Pancreas (tissue), 10 donors: Measurements from ENCODE around the gene AGBL4. TPM values are rescaled to one million over a fixed set of nuclear protein-coding genes. Genes with fewer than 3 reads are reported as not detected.

Source experiments
- ATAC-seq, 4 donors: fragments of 200-7000 bp; cut with Tn5 transposase; one replicate each; pipeline versions ENCODE4 v1.8.0 to v1.9.1; 2020; ENCODE audit warnings: mild to moderate bottlenecking in 4 of 4, moderate library complexity in 4 of 4
- DNase-seq, 6 donors: peaks; one replicate each; pipeline ENCODE4 v3.0.0-alpha.2; 2020
- FAIRE-seq: peaks from 2 replicates; lab custom pipeline; 2012; peaks lifted over from hg19 to GRCh38; lab: Jason Lieb, UNC
- H3K27ac ChIP-seq, 4 donors: fragments of 200-600 bp; sonication (generic); 1 replicate in 3 of 4; 2 replicates in 1 of 4; pipeline versions ENCODE4 v1.5.0 to v1.8.0; 2020
- H3K27me3 ChIP-seq, 4 donors: fragments of 200-600 bp; one replicate each; pipeline ENCODE4 v1.8.0; 2021
- H3K36me3 ChIP-seq, 3 donors: fragments of 200-600 bp; sonication (generic) in 1 of 3; one replicate each; pipeline versions ENCODE4 v1.5.0 to v1.8.0; 2020 to 2021
- H3K4me1 ChIP-seq, 3 donors: fragments of 200-600 bp; one replicate each; pipeline ENCODE4 v1.8.0; 2021
- H3K4me3 ChIP-seq, 4 donors: fragments of 200-600 bp; sonication (generic) in 2 of 4; one replicate each; pipeline versions ENCODE4 v1.5.0 to v1.8.0; 2020 to 2021
- H3K9me3 ChIP-seq, 4 donors: fragments of 200-600 bp; one replicate each; pipeline ENCODE4 v1.8.0; 2021
- WGBS, 2 donors: extraction: QIAGEN DNeasy Blood & Tissue Kit; methylation state at CpG; one replicate each; pipeline ENCODE4 v1.1.7; 2013; 5-methylcytosine and 5-hydroxymethylcytosine counted together
- intact Hi-C, 3 donors: fragments of 100-400 bp; cut with DNase I; formaldehyde crosslinking; loops; one replicate each; pipeline versions ENCODE4 v1.11.1 to v1.14.2; 2022
- polyA plus RNA-seq, 2 donors: library from polyadenylated mRNA; stranded (reverse); fragments of 200-250 nt; gene quantifications; one replicate each; pipeline ENCODE4 v1.2.3, GENCODE V29; 2013
- total RNA-seq, 6 donors: library from RNA; stranded (reverse); fragmentation: NEBNext Ultra II Directional in 4 of 6; extraction: Animal tissue kit (Norgen Biotek cat#: 25700) in 4 of 6; gene quantifications; one replicate each; pipeline versions ENCODE4 v1.2.1 to v1.2.4, GENCODE V29; 2021 to 2023
- TF ChIP-seq, protein P1 (sequence below), 4 donors: fragments of 200-600 bp; sonication (generic) in 3 of 4; IDR thresholded peaks; one replicate each; pipeline versions ENCODE4 v1.5.0 to v1.8.0; 2021; ENCODE audit warnings: antibody characterized with exemption in 4 of 4
- donor health status: healthy with polysubstance abuse.
- donor health status: DM: no; HTN: no; CAD: no; lungs with moderate emphysema.
- donor health status: DM: no; HTN: no; CAD: no.
- donor health status: control.
- donor health status: control.
- donor health status: Bipolar disorder and iron deficiency.
- donor health status: DM: yes; HTN: yes; CAD: no.
- donor health status: DM: no; HTN: no; CAD: no.
- donor health status: DM: no; HTN: no; CAD: no.
- donor health status: DM: yes; HTN: yes; CAD: no.

AGBL4 gene
- total and polyA plus RNA-seq, 8 donors: 0.15 to 1.2 (median 0.59) TPM

DNA sequence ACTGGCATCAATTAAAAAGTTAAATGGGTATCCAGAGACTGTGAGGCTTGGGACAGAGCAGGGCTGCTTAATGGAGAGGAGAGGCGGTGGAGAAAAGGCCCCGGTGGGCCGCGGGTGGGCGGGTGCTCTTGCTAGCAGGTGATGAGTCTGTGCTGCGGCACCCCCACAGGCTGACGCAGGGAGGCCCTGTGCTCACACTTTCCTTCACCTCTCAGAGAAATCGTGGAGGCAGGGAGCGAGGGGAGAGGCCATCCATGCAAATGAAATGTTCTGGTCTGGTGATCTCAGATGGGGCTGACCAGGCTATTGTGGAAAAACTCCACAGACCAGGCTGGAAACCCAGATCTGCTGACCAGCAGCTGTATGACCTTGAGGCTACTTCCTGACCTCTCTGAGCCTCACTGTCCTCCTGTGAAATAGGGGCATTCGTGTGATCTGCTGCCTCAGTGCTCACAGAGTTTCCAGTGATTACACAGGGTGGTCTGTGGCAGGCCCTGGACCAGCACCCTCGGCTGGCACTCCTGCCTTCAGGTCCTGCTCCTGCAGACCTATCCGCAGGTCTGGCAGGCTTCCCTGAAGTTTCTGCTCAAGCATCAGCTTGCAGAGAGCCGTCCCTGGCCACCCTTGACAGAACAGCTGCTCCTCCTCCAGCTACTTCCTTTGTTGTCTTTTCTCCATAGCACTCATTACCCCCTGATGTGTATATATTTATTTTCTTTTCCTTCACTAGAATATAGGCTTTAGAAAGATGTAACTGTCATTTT, 1336.3 kb downstream of the AGBL4 start:
- Histone ChIP-seq H3K36me3 (no peaks in the 10 kb centered on the region), H3K4me3 (no peak overlapping the region), H3K27me3 (no peaks in the 10 kb centered on the region), H3K9me3 (no peaks in the 10 kb centered on the region), H3K27ac (no peak overlapping the region), H3K4me1 (no peaks in the 10 kb centered on the region)
- TF ChIP-seq, protein P1, sequence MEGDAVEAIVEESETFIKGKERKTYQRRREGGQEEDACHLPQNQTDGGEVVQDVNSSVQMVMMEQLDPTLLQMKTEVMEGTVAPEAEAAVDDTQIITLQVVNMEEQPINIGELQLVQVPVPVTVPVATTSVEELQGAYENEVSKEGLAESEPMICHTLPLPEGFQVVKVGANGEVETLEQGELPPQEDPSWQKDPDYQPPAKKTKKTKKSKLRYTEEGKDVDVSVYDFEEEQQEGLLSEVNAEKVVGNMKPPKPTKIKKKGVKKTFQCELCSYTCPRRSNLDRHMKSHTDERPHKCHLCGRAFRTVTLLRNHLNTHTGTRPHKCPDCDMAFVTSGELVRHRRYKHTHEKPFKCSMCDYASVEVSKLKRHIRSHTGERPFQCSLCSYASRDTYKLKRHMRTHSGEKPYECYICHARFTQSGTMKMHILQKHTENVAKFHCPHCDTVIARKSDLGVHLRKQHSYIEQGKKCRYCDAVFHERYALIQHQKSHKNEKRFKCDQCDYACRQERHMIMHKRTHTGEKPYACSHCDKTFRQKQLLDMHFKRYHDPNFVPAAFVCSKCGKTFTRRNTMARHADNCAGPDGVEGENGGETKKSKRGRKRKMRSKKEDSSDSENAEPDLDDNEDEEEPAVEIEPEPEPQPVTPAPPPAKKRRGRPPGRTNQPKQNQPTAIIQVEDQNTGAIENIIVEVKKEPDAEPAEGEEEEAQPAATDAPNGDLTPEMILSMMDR (IDR thresholded peaks at IDR 0.05): no peak
- intact Hi-C loops: no loop called here
- ATAC-seq (no peak), DNase-seq (no peak), FAIRE-seq (no peak)
- WGBS, 2 donors: 58 to 63% methylated on average over 13 of the region's 13 CpGs

DNA sequence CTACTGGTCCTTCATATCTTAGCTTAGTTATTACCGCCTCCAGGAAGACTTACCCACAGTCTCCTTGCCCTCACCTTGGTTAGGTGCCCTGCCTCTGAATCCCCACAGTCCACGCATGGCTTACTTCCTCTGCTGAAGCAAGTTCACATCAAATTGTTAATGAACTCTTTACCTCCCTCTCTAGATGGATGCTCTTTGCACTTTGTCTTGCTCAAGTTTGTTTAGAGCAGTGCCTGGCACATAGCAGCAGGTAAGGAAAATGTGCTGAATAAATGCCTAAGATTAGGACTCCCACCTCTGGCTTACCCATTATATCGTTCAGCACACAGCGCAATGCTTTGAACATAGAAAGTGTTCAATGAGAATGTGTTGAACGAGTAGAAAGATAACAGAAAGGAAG, 1337.6 kb downstream of the AGBL4 start:
- FAIRE-seq (no peak), DNase-seq (no peak), ATAC-seq (no peak)
- H3K27me3 ChIP-seq: no peaks in the 10 kb centered on the region
- H3K4me3 ChIP-seq: no peak overlapping the region
- H3K4me1 ChIP-seq: no peaks in the 10 kb centered on the region
- WGBS, 2 donors: 76 to 90% methylated on average over 5 of the region's 5 CpGs
- H3K9me3 ChIP-seq: no peaks in the 10 kb centered on the region
- no peak overlapping the region for H3K27ac ChIP-seq
- intact Hi-C loops: no loop called here
- TF ChIP-seq, protein P1 (IDR thresholded peaks at IDR 0.05): no peak
- no peaks in the 10 kb centered on the region for H3K36me3 ChIP-seq

DNA sequence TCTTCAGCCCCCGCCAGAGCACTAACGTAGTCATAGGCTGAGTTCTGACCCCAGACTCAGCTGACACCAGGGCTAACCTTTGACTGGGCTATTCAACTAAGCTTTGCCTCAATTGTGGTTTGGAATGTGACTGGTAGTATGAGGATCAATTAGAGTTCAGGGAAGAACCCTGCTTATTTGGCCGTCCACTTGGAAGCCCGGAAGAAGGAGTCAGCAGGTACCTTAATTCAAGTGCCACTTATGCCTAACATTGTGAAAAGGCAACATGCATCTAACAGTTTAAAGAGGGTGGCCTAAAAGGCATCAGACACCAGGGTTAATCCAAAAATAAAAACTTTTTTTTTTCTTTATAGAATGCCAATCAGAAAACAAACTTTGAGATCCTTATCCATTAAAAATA, 1339.4 kb downstream of the AGBL4 start:
- WGBS, 2 donors: 86 to 92% methylated on average over 4 of the region's 4 CpGs
- Histone ChIP-seq H3K27me3 (no peaks in the 10 kb centered on the region), H3K27ac (no peak overlapping the region), H3K36me3 (no peaks in the 10 kb centered on the region), H3K9me3 (no peaks in the 10 kb centered on the region), H3K4me3 (no peak overlapping the region), H3K4me1 (no peaks in the 10 kb centered on the region)
- intact Hi-C loops: no loop called here
- no peak for FAIRE-seq
- no peak for ATAC-seq
- no peak for DNase-seq
- TF ChIP-seq, protein P1 (IDR thresholded peaks at IDR 0.05): no peak

DNA sequence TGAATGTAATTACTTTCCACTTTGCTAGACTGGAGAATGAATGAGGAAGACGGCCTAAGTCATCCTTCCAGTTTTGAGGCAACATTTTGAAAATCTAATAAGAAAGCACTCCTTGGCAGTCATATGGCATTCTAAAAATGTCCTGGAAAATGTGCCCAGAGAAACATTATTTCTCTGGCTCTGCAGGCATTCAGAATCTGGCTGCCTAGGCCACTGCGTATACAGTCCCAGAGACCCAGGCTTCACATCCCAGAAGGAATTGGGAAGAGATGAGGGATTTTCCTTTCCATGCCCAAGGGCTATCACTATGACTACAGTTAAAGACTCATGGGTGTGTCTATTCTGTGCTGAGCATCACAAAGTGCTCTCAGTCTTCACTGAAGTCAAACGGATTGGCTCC, 1339.9 kb downstream of the AGBL4 start:
- Histone ChIP-seq H3K36me3 (no peaks in the 10 kb centered on the region), H3K4me1 (peaks cover 0 to 4% (median 0%) of the 10 kb centered on the region in 3 donors), H3K9me3 (no peaks in the 10 kb centered on the region), H3K4me3 (no peak overlapping the region), H3K27ac (no peak overlapping the region), H3K27me3 (no peaks in the 10 kb centered on the region)
- 86 to 87% methylated on average over 3 of the region's 3 CpGs for WGBS, 2 donors
- DNase-seq (no peak), ATAC-seq (no peak), FAIRE-seq (no peak)
- TF ChIP-seq, protein P1 (IDR thresholded peaks at IDR 0.05): no peak
- intact Hi-C loops: no loop called here
